IMR-90 (cell line): ENCODE results near the gene EED. TPM values are rescaled to one million over a fixed set of nuclear protein-coding genes. Genes with fewer than 3 reads are reported as not detected.

ENCODE experiments used
- ATAC-seq: fragments of 200-7000 bp; cut with Tn5 transposase; 2 replicates; pipeline ENCODE4 v1.9.1; 2020; ENCODE audit warnings: low read depth, mild to moderate bottlenecking, moderate library complexity
- BruUV-seq: library from RNA; stranded (reverse); fragments of 400-500 nt; replicated peaks from 2 replicates; lab custom pipeline; 2021; lab: Mats Ljungman, UMichigan
- CTCF ChIA-PET: fragments of 300-600 bp; formaldehyde crosslinking; extraction: SDS; loops from one replicate; lab custom pipeline; 2021; ENCODE audit warnings: antibody characterized with exemption; lab: Yijun Ruan, JAX
- POLR2A ChIA-PET: fragments of 300-600 bp; sonication (Branson Sonifier 250); formaldehyde crosslinking; loops from one replicate; lab custom pipeline; 2022; ENCODE audit warnings: antibody characterized with exemption; ENCODE audit not compliant: unreplicated experiment; lab: Charles Lee
- DNase-seq: peaks from one replicate; pipeline ENCODE4 v3.0.0; 2013
- H2AFZ ChIP-seq: replicated peaks from 2 replicates; pipeline ENCODE3; 2013; ENCODE audit warnings: low read length, mild to moderate bottlenecking; ENCODE audit not compliant: poor library complexity
- H2AK5ac ChIP-seq: 2 replicates; pipeline ENCODE4 v1.6.1; 2013; ENCODE audit warnings: low read depth, low read length, inconsistent platforms
- H2AK9ac ChIP-seq: replicated peaks from 2 replicates; pipeline ENCODE3; 2013; ENCODE audit warnings: mild to moderate bottlenecking, low read depth, low read length, moderate library complexity; ENCODE audit not compliant: poor library complexity
- H2BK120ac ChIP-seq: 2 replicates; pipeline ENCODE4 v1.6.1; 2013; ENCODE audit warnings: low read depth, low read length, inconsistent platforms
- H2BK15ac ChIP-seq: 3 replicates; pipeline ENCODE4 v1.6.1; 2013; ENCODE audit warnings: low read depth, low read length, inconsistent platforms
- H2BK20ac ChIP-seq: 2 replicates; pipeline ENCODE4 v1.6.1; 2013; ENCODE audit warnings: low read depth, mild to moderate bottlenecking, inconsistent platforms, low read length, moderate library complexity
- H2BK5ac ChIP-seq: 2 replicates; pipeline ENCODE4 v1.6.1; 2013; ENCODE audit warnings: mild to moderate bottlenecking, low read depth, low read length, inconsistent platforms; ENCODE audit not compliant: poor library complexity, severe bottlenecking
- H3K14ac ChIP-seq: replicated peaks from 2 replicates; pipeline ENCODE4 v1.6.1; 2013; ENCODE audit warnings: low read depth, low read length, inconsistent platforms
- H3K18ac ChIP-seq: 2 replicates; pipeline ENCODE4 v1.6.1; 2013; ENCODE audit warnings: low read depth, low read length, control low read depth
- H3K23ac ChIP-seq: 2 replicates; pipeline ENCODE4 v1.6.1; 2013; ENCODE audit warnings: low read depth, low read length, inconsistent platforms
- H3K27ac ChIP-seq: 2 replicates; pipeline ENCODE4 v1.5.1; 2013; ENCODE audit warnings: mild to moderate bottlenecking, control low read depth, low read length; ENCODE audit not compliant: insufficient read depth
- H3K27me3 ChIP-seq: 2 replicates; pipeline ENCODE4 v1.6.1; 2013; ENCODE audit warnings: low read length; ENCODE audit not compliant: control insufficient read depth, insufficient read depth
- H3K36me3 ChIP-seq: 2 replicates; pipeline ENCODE4 v1.6.1; 2013; ENCODE audit warnings: low read length, mixed read lengths; ENCODE audit not compliant: control insufficient read depth, insufficient read depth
- H3K4ac ChIP-seq: 2 replicates; pipeline ENCODE4 v1.6.1; 2013; ENCODE audit warnings: low read depth, low read length, inconsistent platforms
- H3K4me1 ChIP-seq: 2 replicates; pipeline ENCODE4 v1.6.1; 2013; ENCODE audit warnings: low read length, mixed read lengths; ENCODE audit not compliant: control insufficient read depth, insufficient read depth
- H3K4me2 ChIP-seq: 2 replicates; pipeline ENCODE4 v1.6.1; 2013; ENCODE audit warnings: low read depth, mild to moderate bottlenecking, control low read depth, low read length, moderate library complexity
- H3K4me3 ChIP-seq: 2 replicates; pipeline ENCODE4 v1.5.1; 2013; ENCODE audit warnings: low read depth, mild to moderate bottlenecking, control low read depth, low read length, moderate library complexity; ENCODE audit not compliant: insufficient read depth
- H3K56ac ChIP-seq: 2 replicates; pipeline ENCODE4 v1.6.1; 2013; ENCODE audit warnings: low read length, inconsistent platforms; ENCODE audit not compliant: insufficient read depth; ENCODE audit errors: extremely low read depth
- H3K79me1 ChIP-seq, 2 experiments: 2 replicates each; pipeline ENCODE4 v1.6.1; 2013; ENCODE audit warnings: low read length in 2 of 2, inconsistent platforms in 1 of 2, low read depth in 1 of 2
- H3K9ac ChIP-seq: 2 replicates; pipeline ENCODE4 v1.6.1; 2013; ENCODE audit warnings: low read depth, low read length, control low read depth
- H3K9me1 ChIP-seq: 2 replicates; pipeline ENCODE4 v1.6.1; 2013; ENCODE audit warnings: low read length, inconsistent platforms; ENCODE audit not compliant: insufficient read depth
- H3K9me3 ChIP-seq: 2 replicates; pipeline ENCODE4 v1.6.1; 2013; ENCODE audit warnings: low read length; ENCODE audit not compliant: control insufficient read depth, insufficient read depth
- H4K20me1 ChIP-seq: 2 replicates; pipeline ENCODE4 v1.6.1; 2013; ENCODE audit warnings: low read length, inconsistent platforms; ENCODE audit not compliant: insufficient read depth
- H4K5ac ChIP-seq: 2 replicates; pipeline ENCODE4 v1.6.1; 2013; ENCODE audit warnings: mild to moderate bottlenecking, low read depth, low read length, control low read depth
- H4K8ac ChIP-seq, 2 experiments: 2 replicates each; pipeline ENCODE4 v1.6.1; 2013; ENCODE audit warnings: low read depth in 2 of 2, low read length in 2 of 2, control low read depth in 1 of 2, inconsistent platforms in 1 of 2
- H4K91ac ChIP-seq: 2 replicates; pipeline ENCODE4 v1.6.1; 2013; ENCODE audit warnings: low read depth, low read length, inconsistent platforms; ENCODE audit not compliant: insufficient read depth
- BHLHE40 ChIP-seq: fragments of 150-350 bp; IDR thresholded peaks from 2 replicates; pipeline ENCODE4 v1.6.1; 2016; ENCODE audit warnings: mild to moderate bottlenecking, low read depth, low read length
- CHD1 ChIP-seq: IDR thresholded peaks from 2 replicates; pipeline ENCODE4 v1.6.1; 2012; ENCODE audit warnings: low read depth, low read length, improper control_type of control experiment
- ELK1 ChIP-seq: fragments of 150-350 bp; IDR thresholded peaks from 2 replicates; pipeline ENCODE4 v1.6.1; 2016; ENCODE audit warnings: low read depth, mild to moderate bottlenecking, low read length, moderate library complexity, borderline replicate concordance
- FOS ChIP-seq: fragments of 150-350 bp; IDR thresholded peaks from 2 replicates; pipeline ENCODE4 v1.6.1; 2016; ENCODE audit warnings: low read depth, low read length
- MAFK ChIP-seq: IDR thresholded peaks from 2 replicates; pipeline ENCODE4 v1.6.1; 2012; ENCODE audit warnings: low read depth, low read length, improper control_type of control experiment
- MXI1 ChIP-seq: IDR thresholded peaks from 2 replicates; pipeline ENCODE4 v1.6.1; 2012; ENCODE audit warnings: low read depth, mild to moderate bottlenecking, low read length, moderate library complexity, borderline replicate concordance
- RAD21 ChIP-seq: IDR thresholded peaks from 2 replicates; pipeline ENCODE4 v1.6.1; 2012; ENCODE audit warnings: low read length, improper control_type of control experiment
- RCOR1 ChIP-seq: IDR thresholded peaks from 2 replicates; pipeline ENCODE4 v1.6.1; 2012; ENCODE audit warnings: mild to moderate bottlenecking, low read length, improper control_type of control experiment; ENCODE audit not compliant: insufficient replicate concordance
- SMC3 ChIP-seq: fragments of 150-350 bp; IDR thresholded peaks from 2 replicates; pipeline ENCODE4 v1.6.1; 2016; ENCODE audit warnings: low read depth, mild to moderate bottlenecking, antibody characterized with exemption, low read length, moderate library complexity
- USF2 ChIP-seq: fragments of 150-350 bp; IDR thresholded peaks from 2 replicates; pipeline ENCODE4 v1.6.1; 2017; ENCODE audit warnings: mild to moderate bottlenecking, antibody characterized with exemption, low read length, low read depth
- WGBS, 2 experiments: methylation state at CpG; one replicate each; pipeline versions ENCODE4 v1.1.5 to v1.1.7; 2013; ENCODE audit warnings: missing lambda C conversion rate in 2 of 2; ENCODE audit not compliant: insufficient read length in 1 of 2; ENCODE audit errors: extremely low coverage in 2 of 2; 5-methylcytosine and 5-hydroxymethylcytosine counted together
- dilution Hi-C: fragments of 300-500 bp; cut with HindIII; formaldehyde crosslinking; loops from one replicate; pipeline ENCODE4 v1.14.3; 2018; ENCODE audit warnings: low sequenced_read_pairs; ENCODE audit not compliant: unreplicated experiment
- in situ Hi-C: fragments of 300-500 bp; cut with MboI; formaldehyde crosslinking; loops from 3 replicates; pipeline ENCODE4 v1.14.3; 2019; ENCODE audit warnings: low sequenced_read_pairs, inconsistent platforms, mixed read lengths
- intact Hi-C: fragments of 100-400 bp; cut with micrococcal nuclease; formaldehyde crosslinking; loops from 2 replicates; pipeline ENCODE4 v1.10.0; 2022
- polyA plus RNA-seq, 3 experiments: library from polyadenylated mRNA; depleted of rRNA; stranded (reverse); fragments of >200 nt; gene quantifications; 2 replicates each; pipeline ENCODE4 v1.2.3, GENCODE V29; 2012; ENCODE audit warnings: low replicate concordance in 1 of 3
- total RNA-seq: library from RNA; depleted of rRNA; stranded (reverse); fragments of >200 nt; gene quantifications from 2 replicates; pipeline ENCODE4 v1.2.3, GENCODE V29; 2012

The EED gene
- total and polyA plus RNA-seq, 2 of the 4 experiments (the other 2 are of a cell fraction): 11.1 to 11.5 TPM

GRCh38 chr11:86255896-86256295 is 11.3 kb downstream of the EED start:
- TF ChIP-seq BHLHE40 (no peak), SMC3 (no peak), MXI1 (no peak), USF2 (no peak), MAFK (no peak), CHD1 (no peak), RCOR1 (no peak), ELK1 (no peak), FOS (no peak), RAD21 (no peak)
- Histone ChIP-seq H3K9me1 (0 out of 2 replicates have a peak, but pooled peaks cover 2% of the 10 kb centered on the region), H2BK20ac (no peak overlapping the region), H3K27me3 (no peaks in the 10 kb centered on the region), H2BK5ac (no peak overlapping the region), H3K36me3 (peaks cover 5% of the 10 kb centered on the region), H4K91ac (no peak overlapping the region), H2AK5ac (no peak overlapping the region), H3K4ac (no peak overlapping the region), H3K9me3 (no peaks in the 10 kb centered on the region), H3K4me1 (peaks cover 2% of the 10 kb centered on the region; the same call in 1 of the 2 replicates), H2BK15ac (no peak overlapping the region), H2AFZ (no peak overlapping the region), H3K23ac (no peak overlapping the region), H4K20me1 (no peaks in the 10 kb centered on the region; the same call in 1 of the 2 replicates), H2BK120ac (no peak overlapping the region), H3K18ac (no peak overlapping the region), H3K79me1 (peaks cover 4 to 24% of the 10 kb centered on the region in 2 experiments; a peak in 3 of 4 replicates), H2AK9ac (no peak overlapping the region), H3K4me3 (no peak overlapping the region), H3K14ac (no peak overlapping the region), H4K8ac (no peak overlapping the region), H3K56ac (no peak overlapping the region), H4K5ac (no peak overlapping the region), H3K27ac (no peak overlapping the region), H3K4me2 (no peak overlapping the region), H3K9ac (no peak overlapping the region)
- POLR2A ChIA-PET: interaction anchor here (0.6 kb wide), 1 partner anchor 187 kb away, joined by 3 read pairs; no protein-coding TSS in a partner anchor
- BruUV-seq: no TSS peak
- no peak for ATAC-seq
- no peak for DNase-seq
- intact Hi-C loops: no loop called here
- CTCF ChIA-PET: no interaction called here
- in situ Hi-C loops: no loop called here
- WGBS, 2 experiments: no CpG with 5 or more reads among the region's 1 CpG
- dilution Hi-C loops: no loop called here
